Upper lobe of left lung (tissue), 6 donors: Measurements from ENCODE around the gene SFR1. TPM values are rescaled to one million over a fixed set of nuclear protein-coding genes. Genes with fewer than 3 reads are reported as not detected.

ENCODE experiments used
- ATAC-seq, 2 donors: fragments of 200-7000 bp; cut with Tn5 transposase; one replicate each; pipeline ENCODE4 v1.9.1; 2022; ENCODE audit warnings: mild to moderate bottlenecking in 2 of 2, moderate library complexity in 2 of 2; ENCODE audit not compliant: low FRiP score in 2 of 2
- DNase-seq, 2 donors: peaks; one replicate each; pipeline ENCODE4 v3.0.0-alpha.2; 2019 to 2020
- H3K27ac ChIP-seq, 4 donors: fragments of 200-600 bp; sonication (generic); one replicate each; pipeline ENCODE4 v1.5.1; 2016 to 2019
- H3K27me3 ChIP-seq, 4 donors: fragments of 200-600 bp; sonication (generic); one replicate each; pipeline ENCODE4 v1.5.1; 2017 to 2019
- H3K36me3 ChIP-seq, 4 donors: fragments of 200-600 bp; sonication (generic); one replicate each; pipeline ENCODE4 v1.5.1; 2016 to 2019
- H3K4me1 ChIP-seq, 4 donors: fragments of 200-600 bp; sonication (generic); one replicate each; pipeline ENCODE4 v1.5.1; 2018 to 2019
- H3K4me3 ChIP-seq, 4 donors: fragments of 200-600 bp; sonication (generic); one replicate each; pipeline ENCODE4 v1.5.1; 2017 to 2019; ENCODE audit warnings: mild to moderate bottlenecking in 2 of 4, moderate library complexity in 1 of 4
- H3K9me3 ChIP-seq, 4 donors: fragments of 200-600 bp; sonication (generic); one replicate each; pipeline ENCODE4 v1.5.1; 2018 to 2019
- CTCF ChIP-seq, 6 experiments: fragments of 450-650 bp in 4 of 6; fragments of 200-600 bp in 2 of 6; sonication (generic) in 2 of 6; IDR thresholded peaks; one replicate each; pipeline ENCODE4 v1.5.1; 2016 to 2019; ENCODE audit warnings: antibody characterized with exemption in 6 of 6
- EP300 ChIP-seq, 4 donors: sonication (generic); formaldehyde crosslinking; IDR thresholded peaks; one replicate each; pipeline ENCODE4 v1.5.1; 2017; ENCODE audit warnings: antibody characterized with exemption in 4 of 4, control low read depth in 2 of 4
- POLR2A ChIP-seq, 4 donors: fragments of 450-650 bp; IDR thresholded peaks; one replicate each; pipeline ENCODE4 v1.5.1; 2016 to 2017; ENCODE audit warnings: antibody characterized with exemption in 4 of 4, mild to moderate bottlenecking in 2 of 4
- POLR2AphosphoS5 ChIP-seq, 2 donors: sonication (generic); formaldehyde crosslinking; IDR thresholded peaks; one replicate each; pipeline ENCODE4 v1.5.1; 2017; ENCODE audit warnings: antibody characterized with exemption in 2 of 2
- WGBS, 2 donors: methylation state at CpG; one replicate each; pipeline ENCODE4 v1.1.5; 2017 to 2018; 5-methylcytosine and 5-hydroxymethylcytosine counted together
- total RNA-seq, 6 donors: library from RNA; depleted of rRNA in 4 of 6; stranded (reverse); fragments of >200 nt in 4 of 6; gene quantifications; one replicate each; pipeline versions ENCODE4 v1.1.0 to v1.2.1, GENCODE V29; 2016 to 2021
- donor health status: DM: no; HTN: no; CAD: no; lungs with moderate emphysema.
- donor health status: DM: no; HTN: yes; CAD: no; lungs with severe emphysema.

The SFR1 gene
- total RNA-seq, 6 donors from 2014 or later, result 3.1 to 11.9 (median 7.3) TPM

- H3K27ac ChIP-seq, result no peak overlapping the region
- no peak overlapping the region for H3K4me3 ChIP-seq
- H3K9me3 ChIP-seq, result no peaks in the 10 kb centered on the region
- peaks cover 0 to 14% (median 10%) of the 10 kb centered on the region in 4 donors for H3K4me1 ChIP-seq
- TF ChIP-seq POLR2AphosphoS5 (IDR thresholded peaks at IDR 0.05) (no peak), POLR2A (IDR thresholded peaks at IDR 0.05) (no peak), EP300 (IDR thresholded peaks at IDR 0.05) (no peak), CTCF (IDR thresholded peaks at IDR 0.05) (no peak)
- no peaks in the 10 kb centered on the region for H3K27me3 ChIP-seq
- DNase-seq, result no peak
- peaks cover 0 to 9% (median 2%) of the 10 kb centered on the region in 4 donors for H3K36me3 ChIP-seq
- ATAC-seq, result no peak
- WGBS, 2 donors, result 83 to 86% methylated on average over 2 of the region's 2 CpGs
Measured at GRCh38 chr10:104127411-104127810, 5.4 kb downstream of the SFR1 start.

- no peaks in the 10 kb centered on the region for H3K9me3 ChIP-seq
- no peaks in the 10 kb centered on the region for H3K27me3 ChIP-seq
- H3K4me3 ChIP-seq, result no peak overlapping the region
- peaks cover 0 to 9% (median 2%) of the 10 kb centered on the region in 4 donors for H3K36me3 ChIP-seq
- H3K4me1 ChIP-seq, result peaks cover 0 to 6% (median 2%) of the 10 kb centered on the region in 4 donors
- no peak for DNase-seq
- no peak for ATAC-seq
- H3K27ac ChIP-seq, result no peak overlapping the region
- TF ChIP-seq POLR2AphosphoS5 (IDR thresholded peaks at IDR 0.05) (no peak), EP300 (IDR thresholded peaks at IDR 0.05) (no peak)
- WGBS, 2 donors, result 80 to 94% methylated on average over 2 of the region's 2 CpGs
Measured at GRCh38 chr10:104128214-104128613, 6.2 kb downstream of the SFR1 start.

GRCh38 chr10:104130041-104130440 lies 8.1 kb downstream of the SFR1 start:
- DNase-seq (no peak), ATAC-seq (no peak)
- H3K36me3 ChIP-seq, result peaks cover 0 to 8% (median 2%) of the 10 kb centered on the region in 4 donors
- H3K9me3 ChIP-seq, result no peaks in the 10 kb centered on the region
- H3K4me1 ChIP-seq, result peaks cover 0 to 2% (median 0%) of the 10 kb centered on the region in 4 donors
- H3K27me3 ChIP-seq, result no peaks in the 10 kb centered on the region
- no peak overlapping the region for H3K4me3 ChIP-seq
- TF ChIP-seq EP300 (IDR thresholded peaks at IDR 0.05) (no peak), CTCF (IDR thresholded peaks at IDR 0.05) (no peak)
- no peak overlapping the region for H3K27ac ChIP-seq
- WGBS, 2 donors, result 32 to 35% methylated on average over 3 of the region's 3 CpGs

GRCh38 chr10:104138131-104138530 lies 16.2 kb downstream of the SFR1 start:
- H3K36me3 ChIP-seq, result no peaks in the 10 kb centered on the region
- H3K4me1 ChIP-seq, result no peaks in the 10 kb centered on the region
- ATAC-seq, result no peak
- no peak overlapping the region for H3K4me3 ChIP-seq
- H3K27ac ChIP-seq, result no peak overlapping the region
- TF ChIP-seq POLR2AphosphoS5 (IDR thresholded peaks at IDR 0.05) (no peak), CTCF (IDR thresholded peaks at IDR 0.05) (no peak), POLR2A (IDR thresholded peaks at IDR 0.05) (no peak), EP300 (IDR thresholded peaks at IDR 0.05) (no peak)
- H3K27me3 ChIP-seq, result no peaks in the 10 kb centered on the region
- no peak for DNase-seq
- 93 to 95% methylated on average over 6 of the region's 6 CpGs for WGBS, 2 donors
- H3K9me3 ChIP-seq, result no peaks in the 10 kb centered on the region

- no peaks in the 10 kb centered on the region for H3K9me3 ChIP-seq
- no peaks in the 10 kb centered on the region for H3K27me3 ChIP-seq
- no peaks in the 10 kb centered on the region for H3K36me3 ChIP-seq
- DNase-seq (no peak), ATAC-seq (no peak)
- TF ChIP-seq POLR2A (IDR thresholded peaks at IDR 0.05) (no peak), POLR2AphosphoS5 (IDR thresholded peaks at IDR 0.05) (no peak), EP300 (IDR thresholded peaks at IDR 0.05) (no peak), CTCF (IDR thresholded peaks at IDR 0.05) (no peak)
- no peak overlapping the region for H3K4me3 ChIP-seq
- H3K27ac ChIP-seq, result no peak overlapping the region
- WGBS, 2 donors, result 64 to 78% methylated on average over 5 of the region's 5 CpGs
- no peaks in the 10 kb centered on the region for H3K4me1 ChIP-seq
Measured at GRCh38 chr10:104139221-104139620, 17.2 kb downstream of the SFR1 start.
